ENCODE results near the gene LRIF1. TPM values are rescaled to one million over a fixed set of nuclear protein-coding genes. Genes with fewer than 3 reads are reported as not detected.
A peak's percentile ranks its signal among the peaks of the same experiment; 100 is the strongest.

Gene LRIF1
- total and polyA plus RNA-seq, 3 donors from 2014 or later: 31.4 to 54.6 (median 54.3) TPM

GRCh38 chr1:110960777-110961420 lies 2.8 kb downstream of the LRIF1 start:
- no peak for DNase-seq
- Histone ChIP-seq H3K27ac (peak overlapping the region; percentile 9 to 56), H3K9me3 (no peaks in the 10 kb centered on the region), H3K4me3 (peak overlapping the region in 1 of 2 donors; percentile 82), H3K27me3 (no peaks in the 10 kb centered on the region), H3K4me1 (no peaks in the 10 kb centered on the region), H3K36me3 (ENCODE audit: low read depth, missing control alignments) (no peaks in the 10 kb centered on the region)
- TF ChIP-seq CTCF (IDR thresholded peaks at IDR 0.05): no peak
- intact Hi-C loops (cut with DNase I; ENCODE audit: low total_unique reads): no loop called here
- 30 to 52% methylated on average over 2 of the region's 2 CpGs for WGBS, 2 donors

- H3K4me3 ChIP-seq: no peak overlapping the region
- intact Hi-C loops (cut with DNase I; ENCODE audit: low total_unique reads): no loop called here
- no peaks in the 10 kb centered on the region for H3K27me3 ChIP-seq
- H3K4me1 ChIP-seq: no peaks in the 10 kb centered on the region
- no peaks in the 10 kb centered on the region for H3K9me3 ChIP-seq
- H3K27ac ChIP-seq: no peak overlapping the region
- 75 to 77% methylated on average over 3 of the region's 3 CpGs for WGBS, 2 donors
- no peak for DNase-seq
- no peaks in the 10 kb centered on the region for H3K36me3 ChIP-seq (ENCODE audit: low read depth, missing control alignments)
- TF ChIP-seq CTCF (IDR thresholded peaks at IDR 0.05) (no peak), POLR2A (IDR thresholded peaks at IDR 0.05) (no peak)
These were observed 5.9 kb downstream of the LRIF1 start for GRCh38 chr1:110957798-110958197.

- Histone ChIP-seq H3K4me3 (no peak overlapping the region), H3K36me3 (ENCODE audit: low read depth, missing control alignments) (no peaks in the 10 kb centered on the region), H3K27ac (no peak overlapping the region), H3K9me3 (no peaks in the 10 kb centered on the region), H3K4me1 (no peaks in the 10 kb centered on the region), H3K27me3 (no peaks in the 10 kb centered on the region)
- DNase-seq: no peak
- intact Hi-C loops (cut with DNase I; ENCODE audit: low total_unique reads): no loop called here
- 90% methylated on average over 4 of the region's 4 CpGs for WGBS, 2 donors
- no peak for TF ChIP-seq POLR2A (IDR thresholded peaks at IDR 0.05)
- no peak for TF ChIP-seq CTCF (IDR thresholded peaks at IDR 0.05)
These were observed 7.1 kb downstream of the LRIF1 start for GRCh38 chr1:110956586-110956985.

- Histone ChIP-seq H3K27ac (no peak overlapping the region), H3K4me1 (no peaks in the 10 kb centered on the region), H3K27me3 (no peaks in the 10 kb centered on the region), H3K36me3 (ENCODE audit: low read depth, missing control alignments) (no peaks in the 10 kb centered on the region), H3K9me3 (no peaks in the 10 kb centered on the region), H3K4me3 (no peak overlapping the region)
- no peak for DNase-seq
- intact Hi-C loops (cut with DNase I; ENCODE audit: low total_unique reads): no loop called here
- TF ChIP-seq POLR2A (IDR thresholded peaks at IDR 0.05) (no peak), CTCF (IDR thresholded peaks at IDR 0.05) (no peak)
These were observed 10.7 kb downstream of the LRIF1 start for GRCh38 chr1:110953031-110953430.

GRCh38 chr1:110952031-110952430 lies 11.7 kb downstream of the LRIF1 start:
- H3K27me3 ChIP-seq: no peaks in the 10 kb centered on the region
- H3K9me3 ChIP-seq: no peaks in the 10 kb centered on the region
- TF ChIP-seq CTCF (IDR thresholded peaks at IDR 0.05): no peak
- no peak for DNase-seq
- H3K36me3 ChIP-seq (ENCODE audit: low read depth, missing control alignments): no peaks in the 10 kb centered on the region
- H3K4me3 ChIP-seq: no peak overlapping the region
- 90 to 93% methylated on average over 2 of the region's 2 CpGs for WGBS, 2 donors
- no peaks in the 10 kb centered on the region for H3K4me1 ChIP-seq
- intact Hi-C loops (cut with DNase I; ENCODE audit: low total_unique reads): no loop called here
- H3K27ac ChIP-seq: no peak overlapping the region
